GM12878 (cell line): Measurements from ENCODE around the gene ZNF385C. TPM values are rescaled to one million over a fixed set of nuclear protein-coding genes. Genes with fewer than 3 reads are reported as not detected.

Source experiments
- ATAC-seq: fragments of 200-7000 bp; cut with Tn5 transposase; 3 replicates; pipeline ENCODE4 v1.9.1; 2020; ENCODE audit warnings: mild to moderate bottlenecking, moderate library complexity
- BruUV-seq: library from RNA; stranded (reverse); fragments of 400-500 nt; replicated peaks from 2 replicates; lab custom pipeline; 2021; lab: Mats Ljungman, UMichigan
- CTCF ChIA-PET: fragments of 300-600 bp; sonication (Branson Sonifier 250); formaldehyde crosslinking; extraction: SDS; loops from one replicate; lab custom pipeline; 2021; ENCODE audit warnings: inconsistent platforms; lab: Yijun Ruan, JAX
- POLR2A ChIA-PET: fragments of 350-600 bp; formaldehyde crosslinking; extraction: SDS; loops from one replicate; lab custom pipeline; 2021; ENCODE audit warnings: inconsistent platforms; lab: Charles Lee
- RAD21 ChIA-PET: fragments of 300-600 bp; sonication (Branson Sonifier 250); formaldehyde crosslinking; loops from one replicate; lab custom pipeline; 2023; ENCODE audit warnings: antibody characterized with exemption; ENCODE audit not compliant: unreplicated experiment; lab: Charles Lee
- SMC1A ChIA-PET: fragments of 300-600 bp; sonication (Branson Sonifier 250); formaldehyde crosslinking; loops from one replicate; lab custom pipeline; 2023; ENCODE audit not compliant: unreplicated experiment, uncharacterized antibody; lab: Charles Lee
- DNase-seq: peaks from one replicate; pipeline ENCODE4 v3.0.0-alpha.2; 2011; ENCODE audit warnings: low read depth, low spot score
- FAIRE-seq: peaks from 3 replicates; lab custom pipeline; 2011; peaks lifted over from hg19 to GRCh38; lab: Jason Lieb, UNC
- H2AFZ ChIP-seq: 2 replicates; pipeline ENCODE4 v1.6.0; 2011; ENCODE audit warnings: low read depth, low read length, control low read depth; ENCODE audit not compliant: control insufficient read depth
- H3K27ac ChIP-seq: 2 replicates; pipeline ENCODE4 v1.5.1; 2011; ENCODE audit warnings: control low read depth; ENCODE audit not compliant: control insufficient read depth, insufficient read depth
- H3K27me3 ChIP-seq, 2 experiments: replicated peaks in 1 of 2; 2 replicates each; pipeline versions ENCODE4 v1.6.0 to v1.6.1; 2011; ENCODE audit warnings: low read length in 1 of 2; ENCODE audit not compliant: control insufficient read depth in 2 of 2, insufficient read depth in 2 of 2
- H3K36me3 ChIP-seq, 2 experiments: 2 replicates each; pipeline ENCODE4 v1.5.1; 2011; ENCODE audit warnings: low read length in 1 of 2; ENCODE audit not compliant: control insufficient read depth in 2 of 2, insufficient read depth in 2 of 2
- H3K4me1 ChIP-seq: 2 replicates; pipeline ENCODE4 v1.6.1; 2011; ENCODE audit warnings: mild to moderate bottlenecking, low read length, moderate library complexity, mixed read lengths; ENCODE audit not compliant: control insufficient read depth, insufficient read depth
- H3K4me2 ChIP-seq: 2 replicates; pipeline ENCODE4 v1.6.0; 2011; ENCODE audit warnings: control low read depth; ENCODE audit not compliant: control insufficient read depth, insufficient read depth
- H3K4me3 ChIP-seq: fragments of 200-600 bp; sonication (generic); 2 replicates; pipeline ENCODE4 v1.5.1; 2016
- H3K79me2 ChIP-seq: 2 replicates; pipeline ENCODE4 v1.6.0; 2011; ENCODE audit warnings: low read length; ENCODE audit not compliant: control insufficient read depth, insufficient read depth
- H3K9ac ChIP-seq: 2 replicates; pipeline ENCODE4 v1.8.0; 2011; ENCODE audit warnings: low read length, control low read depth, mixed read lengths; ENCODE audit not compliant: control insufficient read depth, insufficient read depth
- H3K9me3 ChIP-seq: replicated peaks from 3 replicates; pipeline ENCODE4 v1.5.1; 2011; ENCODE audit warnings: mild to moderate bottlenecking, low read length; ENCODE audit not compliant: control insufficient read depth, insufficient read depth
- H4K20me1 ChIP-seq: 2 replicates; pipeline ENCODE4 v1.6.0; 2011; ENCODE audit not compliant: control insufficient read depth, insufficient read depth
- FOXM1 ChIP-seq: IDR thresholded peaks from 2 replicates; pipeline ENCODE4 v1.6.1; 2012; ENCODE audit warnings: low read depth, mild to moderate bottlenecking, inconsistent platforms, low read length, moderate library complexity
- IKZF1 ChIP-seq: fragments of 450-650 bp; conservative IDR thresholded peaks from 2 replicates; pipeline ENCODE4 v1.6.1; 2017; ENCODE audit warnings: antibody characterized with exemption, mild to moderate bottlenecking
- RBBP5 ChIP-seq: fragments of 200-600 bp; sonication (generic); conservative IDR thresholded peaks from 2 replicates; pipeline ENCODE4 v1.6.1; 2016
- SMAD1 ChIP-seq: fragments of 450-650 bp; IDR thresholded peaks from 2 replicates; pipeline ENCODE4 v1.6.1; 2018; ENCODE audit warnings: mild to moderate bottlenecking, low read depth; ENCODE audit not compliant: partially characterized antibody
- ZZZ3 ChIP-seq: IDR thresholded peaks from 2 replicates; pipeline ENCODE4 v1.6.1; 2011; ENCODE audit warnings: low read depth; ENCODE audit not compliant: control insufficient read depth, insufficient read length
- WGBS: methylation state at CpG from one replicate; pipeline ENCODE4 v1.1.6; 2016; ENCODE audit warnings: low lambda C conversion rate; ENCODE audit not compliant: insufficient replicate concordance, insufficient coverage; ENCODE audit errors: missing lambda C conversion rate; 5-methylcytosine and 5-hydroxymethylcytosine counted together
- in situ Hi-C: fragments of 300-500 bp; cut with MboI; formaldehyde crosslinking; loops from 9 replicates; pipeline ENCODE4 v1.14.3; 2018; ENCODE audit warnings: mixed read lengths
- intact Hi-C: fragments of 100-400 bp; cut with micrococcal nuclease; formaldehyde crosslinking; loops from one replicate; pipeline ENCODE4 v1.14.2; 2022; ENCODE audit not compliant: unreplicated experiment
- polyA plus RNA-seq, 11 experiments: library from polyadenylated mRNA; depleted of rRNA in 4 of 11; unstranded in 6 of 11; stranded (reverse) in 5 of 11; fragments of >200 nt; fragmentation: Nextera tagmentation in 4 of 11; fragmentation: Illumina TruSeq in 1 of 11; extraction: Ambion mirVana in 4 of 11; extraction: Trizol in 1 of 11; gene quantifications; 1 replicate in 1 of 11; 2 replicates in 10 of 11; pipeline versions ENCODE4 v1.2.1 to v1.2.3, GENCODE V29; 2011 to 2016; ENCODE audit warnings: inconsistent platforms in 2 of 11, missing spikeins in 2 of 11, low read depth in 1 of 11
- total RNA-seq, 4 experiments: library from RNA; depleted of rRNA in 3 of 4; stranded (reverse); fragments of >200 nt in 3 of 4; fragmentation: Illumina TruSeq in 1 of 4; extraction: Trizol in 1 of 4; gene quantifications; 2 replicates each; pipeline versions ENCODE4 v1.2.1 to v1.2.3, GENCODE V29; 2013 to 2021
- TF ChIP-seq, protein P1 (sequence below): IDR thresholded peaks from 2 replicates; pipeline ENCODE4 v1.6.1; 2012; ENCODE audit warnings: improper control_type of control experiment, low read depth, low read length; ENCODE audit not compliant: insufficient replicate concordance

Gene ZNF385C
- total and polyA plus RNA-seq, 10 of the 15 experiments (the other 5 are each of a cell fraction or from before 2014, with no cell fraction given) = 0.06 to 0.20 (median 0.07) TPM; not detected in 5

- TF ChIP-seq, protein P1, sequence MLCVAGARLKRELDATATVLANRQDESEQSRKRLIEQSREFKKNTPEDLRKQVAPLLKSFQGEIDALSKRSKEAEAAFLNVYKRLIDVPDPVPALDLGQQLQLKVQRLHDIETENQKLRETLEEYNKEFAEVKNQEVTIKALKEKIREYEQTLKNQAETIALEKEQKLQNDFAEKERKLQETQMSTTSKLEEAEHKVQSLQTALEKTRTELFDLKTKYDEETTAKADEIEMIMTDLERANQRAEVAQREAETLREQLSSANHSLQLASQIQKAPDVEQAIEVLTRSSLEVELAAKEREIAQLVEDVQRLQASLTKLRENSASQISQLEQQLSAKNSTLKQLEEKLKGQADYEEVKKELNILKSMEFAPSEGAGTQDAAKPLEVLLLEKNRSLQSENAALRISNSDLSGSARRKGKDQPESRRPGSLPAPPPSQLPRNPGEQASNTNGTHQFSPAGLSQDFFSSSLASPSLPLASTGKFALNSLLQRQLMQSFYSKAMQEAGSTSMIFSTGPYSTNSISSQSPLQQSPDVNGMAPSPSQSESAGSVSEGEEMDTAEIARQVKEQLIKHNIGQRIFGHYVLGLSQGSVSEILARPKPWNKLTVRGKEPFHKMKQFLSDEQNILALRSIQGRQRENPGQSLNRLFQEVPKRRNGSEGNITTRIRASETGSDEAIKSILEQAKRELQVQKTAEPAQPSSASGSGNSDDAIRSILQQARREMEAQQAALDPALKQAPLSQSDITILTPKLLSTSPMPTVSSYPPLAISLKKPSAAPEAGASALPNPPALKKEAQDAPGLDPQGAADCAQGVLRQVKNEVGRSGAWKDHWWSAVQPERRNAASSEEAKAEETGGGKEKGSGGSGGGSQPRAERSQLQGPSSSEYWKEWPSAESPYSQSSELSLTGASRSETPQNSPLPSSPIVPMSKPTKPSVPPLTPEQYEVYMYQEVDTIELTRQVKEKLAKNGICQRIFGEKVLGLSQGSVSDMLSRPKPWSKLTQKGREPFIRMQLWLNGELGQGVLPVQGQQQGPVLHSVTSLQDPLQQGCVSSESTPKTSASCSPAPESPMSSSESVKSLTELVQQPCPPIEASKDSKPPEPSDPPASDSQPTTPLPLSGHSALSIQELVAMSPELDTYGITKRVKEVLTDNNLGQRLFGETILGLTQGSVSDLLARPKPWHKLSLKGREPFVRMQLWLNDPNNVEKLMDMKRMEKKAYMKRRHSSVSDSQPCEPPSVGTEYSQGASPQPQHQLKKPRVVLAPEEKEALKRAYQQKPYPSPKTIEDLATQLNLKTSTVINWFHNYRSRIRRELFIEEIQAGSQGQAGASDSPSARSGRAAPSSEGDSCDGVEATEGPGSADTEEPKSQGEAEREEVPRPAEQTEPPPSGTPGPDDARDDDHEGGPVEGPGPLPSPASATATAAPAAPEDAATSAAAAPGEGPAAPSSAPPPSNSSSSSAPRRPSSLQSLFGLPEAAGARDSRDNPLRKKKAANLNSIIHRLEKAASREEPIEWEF = no peak
These were observed 101.5 kb downstream of the ZNF385C start (continued) for GRCh38 chr17:41996855-41997164.

GRCh38 chr17:41992576-41992975 lies 105.7 kb downstream of the ZNF385C start:
- TF ChIP-seq ZZZ3 (no peak), FOXM1 (no peak), IKZF1 (no peak), SMAD1 (no peak), RBBP5 (no peak)
- ChIA-PET SMC1A (interaction anchor here (0.9 kb wide), 1 partner anchor 13 kb away, joined by 3 read pairs; no protein-coding TSS in a partner anchor), RAD21 (no interaction called here), POLR2A (no interaction called here), CTCF (interaction anchor here (0.6 kb wide), 1 partner anchor 130 kb away, joined by 3 read pairs; the partner anchor contains the start of gene HSPB9)
- Histone ChIP-seq H3K36me3 (peaks cover 24 to 53% of the 10 kb centered on the region in 2 experiments), H4K20me1 (no peaks in the 10 kb centered on the region), H3K9ac (no peak overlapping the region), H3K79me2 (no peaks in the 10 kb centered on the region; the same call in 1 of the 2 replicates), H3K9me3 (no peaks in the 10 kb centered on the region), H3K4me1 (peaks cover 24% of the 10 kb centered on the region), H3K27me3 (no peaks in the 10 kb centered on the region), H2AFZ (no peak overlapping the region), H3K4me2 (no peak overlapping the region), H3K4me3 (no peak overlapping the region), H3K27ac (no peak overlapping the region)
- 73% methylated on average over 3 of the region's 3 CpGs for WGBS
- intact Hi-C loops = no loop called here
- BruUV-seq = TSS peak; percentile 32
- ATAC-seq (no peak), DNase-seq (no peak), FAIRE-seq (no peak)
- in situ Hi-C loops = no loop called here
